K562 (cell line): ENCODE data around the gene ABLIM1. TPM values are rescaled to one million over a fixed set of nuclear protein-coding genes. Genes with fewer than 3 reads are reported as not detected.

Experiments
- ATAC-seq: fragments of 200-7000 bp; cut with Tn5 transposase; 3 replicates; pipeline ENCODE4 v1.9.1; 2020; ENCODE audit warnings: moderate library complexity
- BruUV-seq: library from RNA; stranded (reverse); fragments of 400-500 nt; replicated peaks from 2 replicates; lab custom pipeline; 2021; lab: Mats Ljungman, UMichigan
- CTCF ChIA-PET: fragments of 300-600 bp; formaldehyde crosslinking; extraction: SDS; loops from one replicate; lab custom pipeline; 2021; ENCODE audit warnings: low intra/inter-chr PET ratio; lab: Yijun Ruan, JAX
- POLR2A ChIA-PET: fragments of 300-600, 350-650 bp; sonication (Branson Sonifier 250); formaldehyde crosslinking; extraction: SDS; loops from one replicate; lab custom pipeline; 2021; ENCODE audit warnings: antibody characterized with exemption, inconsistent platforms; lab: Yijun Ruan, JAX
- DNase-seq, 4 experiments: peaks; one replicate each; pipeline versions ENCODE4 v3.0.0 to v3.0.0-alpha.2; 2011 to 2018; ENCODE audit warnings: low spot score in 3 of 4, mixed read lengths in 3 of 4; ENCODE audit errors: extremely low read depth in 1 of 4
- FAIRE-seq: peaks from 2 replicates; lab custom pipeline; 2011; peaks lifted over from hg19 to GRCh38; lab: Jason Lieb, UNC
- H2AFZ ChIP-seq: 2 replicates; pipeline ENCODE4 v1.6.0; 2011; ENCODE audit warnings: low read depth, low read length, control low read depth, inconsistent platforms
- H3K27ac ChIP-seq: fragments of 200-600 bp; 3 replicates; pipeline ENCODE4 v1.8.0; 2011; ENCODE audit warnings: low read depth, mild to moderate bottlenecking, control low read depth, inconsistent platforms, low read length, moderate library complexity, mixed read lengths; ENCODE audit errors: extremely low read depth
- H3K27me3 ChIP-seq, 2 experiments: fragments of 300-600 bp in 1 of 2; 2 replicates in 1 of 2; 3 replicates in 1 of 2; pipeline versions ENCODE4 v1.6.0 to v1.8.0; 2011; ENCODE audit warnings: inconsistent platforms in 2 of 2, low read length in 2 of 2, mild to moderate bottlenecking in 1 of 2, mixed read lengths in 1 of 2, moderate library complexity in 1 of 2; ENCODE audit not compliant: control insufficient read depth in 2 of 2, insufficient read depth in 2 of 2
- H3K36me3 ChIP-seq: fragments of 300-600 bp; 3 replicates; pipeline ENCODE4 v1.8.0; 2011; ENCODE audit warnings: mild to moderate bottlenecking, low read length, inconsistent platforms; ENCODE audit not compliant: control insufficient read depth, insufficient read depth
- H3K4me1 ChIP-seq, 2 experiments: fragments of 200-600 bp in 1 of 2; replicated peaks in 1 of 2; 2 replicates in 1 of 2; 3 replicates in 1 of 2; pipeline versions ENCODE4 v1.5.1 to v1.8.0; 2011; ENCODE audit warnings: inconsistent platforms in 2 of 2, low read length in 2 of 2, mild to moderate bottlenecking in 1 of 2, mixed read lengths in 1 of 2, moderate library complexity in 1 of 2; ENCODE audit not compliant: control insufficient read depth in 2 of 2, insufficient read depth in 2 of 2
- H3K4me2 ChIP-seq: 2 replicates; pipeline ENCODE4 v1.6.1; 2011; ENCODE audit warnings: low read length, control low read depth, inconsistent platforms, mixed read lengths; ENCODE audit not compliant: insufficient read depth
- H3K4me3 ChIP-seq: fragments of 200-600 bp; sonication (generic), shearing (Covaris generic); 2 replicates; pipeline ENCODE4 v1.5.1; 2016; ENCODE audit warnings: control low read depth, inconsistent platforms
- H3K79me2 ChIP-seq: fragments of 200-600 bp; 3 replicates; pipeline ENCODE4 v1.8.0; 2011; ENCODE audit warnings: low read length, inconsistent platforms; ENCODE audit not compliant: control insufficient read depth, insufficient read depth
- H3K9ac ChIP-seq, 2 experiments: 2 replicates each; pipeline versions ENCODE4 v1.6.0 to v1.6.1; 2011; ENCODE audit warnings: low read depth in 2 of 2, low read length in 2 of 2, control low read depth in 1 of 2, inconsistent platforms in 1 of 2, mild to moderate bottlenecking in 1 of 2, mixed read lengths in 1 of 2; ENCODE audit not compliant: insufficient read depth in 1 of 2
- H3K9me1 ChIP-seq: one replicate; pipeline ENCODE4 v1.6.0; 2011; ENCODE audit warnings: inconsistent platforms, mild to moderate bottlenecking, low read length, moderate library complexity; ENCODE audit not compliant: control insufficient read depth, insufficient read depth
- H3K9me3 ChIP-seq: replicated peaks from 2 replicates; pipeline ENCODE4 v1.5.1; 2011; ENCODE audit warnings: low read depth, low read length, inconsistent platforms; ENCODE audit not compliant: control insufficient read depth, insufficient read depth
- H4K20me1 ChIP-seq: replicated peaks from 2 replicates; pipeline ENCODE4 v1.6.1; 2011; ENCODE audit warnings: low read length, inconsistent platforms, mixed read lengths; ENCODE audit not compliant: control insufficient read depth, insufficient read depth
- ARNT ChIP-seq, 2 experiments: fragments of 450-650 bp; IDR thresholded peaks; 2 replicates each; pipeline ENCODE4 v1.6.1; 2016; ENCODE audit warnings: mild to moderate bottlenecking in 1 of 2
- MAFK ChIP-seq: IDR thresholded peaks from 2 replicates; pipeline ENCODE4 v1.6.1; 2011; ENCODE audit warnings: low read length, improper control_type of control experiment
- MAZ ChIP-seq, 2 experiments: fragments of 450-650 bp in 1 of 2; sonication (generic) in 1 of 2; formaldehyde crosslinking; IDR thresholded peaks in 1 of 2; conservative IDR thresholded peaks in 1 of 2; 2 replicates each; pipeline versions ENCODE4 v1.4.0 to v1.5.0; 2020; ENCODE audit warnings: mild to moderate bottlenecking in 1 of 2, missing genetic modification reagents in 1 of 2
- NBN ChIP-seq: fragments of 450-650 bp; IDR thresholded peaks from 2 replicates; pipeline ENCODE4 v1.6.1; 2016; ENCODE audit warnings: low read depth, mild to moderate bottlenecking
- SNIP1 ChIP-seq: fragments of 450-650 bp; IDR thresholded peaks from 2 replicates; pipeline ENCODE4 v1.7.1; 2017; ENCODE audit warnings: low read depth, mild to moderate bottlenecking
- ZNF436 ChIP-seq: fragments of 250-450, 450-650 bp; sonication (Bioruptor Pico); formaldehyde crosslinking; IDR thresholded peaks from 2 replicates; pipeline ENCODE4 v1.7.0; 2020; ENCODE audit warnings: mild to moderate bottlenecking
- WGBS: fragments of 100-300 bp; shearing (Covaris generic); methylation state at CpG from one replicate; pipeline ENCODE4 v1.1.6; 2016; ENCODE audit warnings: low coverage, mixed read lengths; ENCODE audit not compliant: insufficient coverage; ENCODE audit errors: missing lambda C conversion rate; 5-methylcytosine and 5-hydroxymethylcytosine counted together
- in situ Hi-C: fragments of 300-500 bp; cut with MboI; formaldehyde crosslinking; loops from 4 replicates; pipeline ENCODE4 v1.15.0; 2018; ENCODE audit warnings: inconsistent platforms, mixed read lengths
- intact Hi-C: fragments of 100-400 bp; cut with micrococcal nuclease; formaldehyde crosslinking; loops from 2 replicates; pipeline ENCODE4 v1.14.2; 2022
- polyA plus RNA-seq, 8 experiments: library from polyadenylated mRNA; depleted of rRNA in 4 of 8; stranded (reverse) in 5 of 8; unstranded in 3 of 8; fragments of >200 nt; fragmentation: Nextera tagmentation in 2 of 8; fragmentation: Illumina TruSeq in 1 of 8; extraction: Ambion mirVana in 2 of 8; extraction: Trizol in 1 of 8; gene quantifications; 2 replicates each; pipeline versions ENCODE4 v1.2.1 to v1.2.3, GENCODE V29; 2011 to 2014; ENCODE audit warnings: inconsistent platforms in 1 of 8, missing spikeins in 1 of 8
- total RNA-seq, 7 experiments: library from RNA; depleted of rRNA in 6 of 7; stranded (reverse); fragments of >200 nt in 6 of 7; fragmentation: Illumina TruSeq in 2 of 7; extraction: Trizol in 2 of 7; gene quantifications; 2 replicates each; pipeline versions ENCODE4 v1.2.1 to v1.2.3, GENCODE V29; 2011 to 2021; ENCODE audit warnings: low replicate concordance in 1 of 7

Gene ABLIM1
- total and polyA plus RNA-seq, 9 of the 15 experiments (the other 6 are each of a cell fraction or from before 2014, with no cell fraction given) = 0.07 to 0.49 (median 0.14) TPM; not detected in 6

DNA sequence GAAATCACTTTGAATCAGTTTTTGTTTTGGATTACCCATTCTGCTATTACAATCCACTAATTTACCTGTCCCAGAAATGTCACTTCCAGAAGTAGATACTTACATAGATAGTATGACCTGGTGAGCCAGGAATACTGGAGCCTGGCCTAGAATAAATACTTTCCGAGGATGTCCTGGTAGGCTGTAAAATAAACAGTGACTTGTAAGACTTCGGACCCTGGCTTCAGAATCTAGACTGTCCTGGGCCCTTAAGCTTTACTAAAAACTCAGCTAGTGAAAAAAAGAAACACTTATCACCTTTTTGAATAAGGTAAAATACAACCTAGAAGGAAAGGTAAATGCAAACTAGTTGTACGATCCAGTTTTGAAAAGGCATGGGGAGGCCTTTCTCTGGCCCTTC, 184.3 kb downstream of the ABLIM1 start (continued):
- no peak for TF ChIP-seq MAFK
- TF ChIP-seq ARNT (IDR thresholded peaks at IDR 0.05) = no peak
- no peak for TF ChIP-seq ZNF436 (CRISPR knock-in tag)

- in situ Hi-C loops = no loop called here
- 0% methylated on average over 4 of the region's 4 CpGs for WGBS
Measured at GRCh38 chr10:114472877-114473253, 185.2 kb downstream of the ABLIM1 start.

More at GRCh38 chr10:114472877-114473253, 185.2 kb downstream of the ABLIM1 start:
- intact Hi-C loops = loop anchor here (2.0 to 10.0 kb wide), 3 partner anchors 226 to 404 kb away; no protein-coding TSS in a partner anchor
- H3K27me3 ChIP-seq = peaks cover 0 to 3% of the 10 kb centered on the region in 2 experiments; a peak in 1 of 5 replicates
- H4K20me1 ChIP-seq = no peaks in the 10 kb centered on the region
- no peak overlapping the region for H3K27ac ChIP-seq
- FAIRE-seq = no peak
- TF ChIP-seq NBN = no peak
- no peak for TF ChIP-seq MAZ (CRISPR knock-in tag; conservative IDR thresholded peaks at IDR 0.05 in 1 of 2, IDR thresholded peaks at IDR 0.05 in 1 of 2)
- no peak for TF ChIP-seq SNIP1
- ChIA-PET POLR2A (no interaction called here), CTCF (no interaction called here)
- no peak overlapping the region for H3K4me3 ChIP-seq
- H2AFZ ChIP-seq = no peak overlapping the region
- no peaks in the 10 kb centered on the region for H3K9me1 ChIP-seq
- H3K9me3 ChIP-seq = no peaks in the 10 kb centered on the region
- BruUV-seq = no TSS peak
- no peak for ATAC-seq
- H3K36me3 ChIP-seq = no peaks in the 10 kb centered on the region
- H3K4me1 ChIP-seq = no peaks in the 10 kb centered on the region
- no peak for DNase-seq
- no peak overlapping the region for H3K4me2 ChIP-seq
- no peak overlapping the region for H3K9ac ChIP-seq
- no peaks in the 10 kb centered on the region for H3K79me2 ChIP-seq
